GM12878 (cell line): Measurements from ENCODE around the gene IL17RB.

Experiments
- CTCF ChIP-seq, 3 experiments: IDR thresholded peaks in 2 of 3; conservative IDR thresholded peaks in 1 of 3; 2 replicates each; pipeline ENCODE4 v1.5.1; 2011; ENCODE audit warnings: low read depth in 3 of 3, low read length in 3 of 3, mild to moderate bottlenecking in 3 of 3, control low read depth in 2 of 3, moderate library complexity in 2 of 3, inconsistent platforms in 1 of 3, mixed read lengths in 1 of 3; ENCODE audit not compliant: control insufficient read depth in 2 of 3, insufficient read depth in 1 of 3; ENCODE audit errors: extremely low read depth in 1 of 3
- EZH2 ChIP-seq: IDR thresholded peaks from 2 replicates; pipeline ENCODE4 v1.6.1; 2012; ENCODE audit warnings: low read depth, mild to moderate bottlenecking, control low read depth, inconsistent platforms, low read length, borderline replicate concordance; ENCODE audit not compliant: control insufficient read depth
- IKZF2 ChIP-seq, 2 experiments: fragments of 450-650 bp; IDR thresholded peaks; 2 replicates each; pipeline ENCODE4 v1.6.1; 2017; ENCODE audit warnings: mild to moderate bottlenecking in 2 of 2, moderate library complexity in 2 of 2
- MYC ChIP-seq: IDR thresholded peaks from 2 replicates; pipeline ENCODE4 v1.6.1; 2011; ENCODE audit warnings: mild to moderate bottlenecking, low read length, moderate library complexity, inconsistent platforms; ENCODE audit not compliant: insufficient read depth, insufficient replicate concordance, insufficient read length, severe bottlenecking
- NFIC ChIP-seq: IDR thresholded peaks from 2 replicates; pipeline ENCODE4 v1.6.1; 2012; ENCODE audit warnings: low read depth, mild to moderate bottlenecking, inconsistent platforms, low read length, moderate library complexity
- POLR2AphosphoS5 ChIP-seq: IDR thresholded peaks from 2 replicates; pipeline ENCODE4 v1.6.1; 2011; ENCODE audit warnings: mild to moderate bottlenecking, low read length, inconsistent platforms
- RCOR1 ChIP-seq: conservative IDR thresholded peaks from 2 replicates; pipeline ENCODE4 v1.6.1; 2012; ENCODE audit warnings: low read depth, low read length, improper control_type of control experiment
- USF2 ChIP-seq: IDR thresholded peaks from 2 replicates; pipeline ENCODE4 v1.6.1; 2011; ENCODE audit warnings: low read depth, low read length, improper control_type of control experiment, borderline replicate concordance
- ZBTB33 ChIP-seq: fragments of 450-650 bp; IDR thresholded peaks from 2 replicates; pipeline ENCODE4 v1.6.1; 2017; ENCODE audit warnings: mild to moderate bottlenecking

GRCh38 chr3:53823026-53823955 lies 23.1 kb upstream of the IL17RB start:
- TF ChIP-seq CTCF (IDR thresholded peaks at IDR 0.05 in 2 of 3, conservative IDR thresholded peaks at IDR 0.05 in 1 of 3; ENCODE audit: control insufficient read depth in 2 of 3, extremely low read depth in 1 of 3, insufficient read depth in 1 of 3, low read depth in 3 of 3, low read length in 3 of 3) (no peak), NFIC (no peak), RCOR1 (no peak), ZBTB33 (no peak), USF2 (no peak), EZH2 (no peak), MYC (no peak), IKZF2 (IDR thresholded peaks at IDR 0.05) (no peak), POLR2AphosphoS5 (no peak)
